OCI-LY1 (cell line): ENCODE results near the gene CDH13.

Source experiments
- H2AFZ ChIP-seq: fragments of 200-600 bp; sonication (generic), shearing (Covaris generic); 2 replicates; pipeline ENCODE4 v1.6.0; 2014; ENCODE audit warnings: antibody characterized with exemption, mild to moderate bottlenecking, low read length
- H3F3A ChIP-seq: fragments of 200-600 bp; sonication (generic), shearing (Covaris generic); 2 replicates; pipeline ENCODE4 v1.6.0; 2014; ENCODE audit warnings: mild to moderate bottlenecking, antibody characterized with exemption, low read length, moderate library complexity; ENCODE audit not compliant: insufficient read depth
- H3K27ac ChIP-seq: fragments of 200-600 bp; sonication (generic); 2 replicates; pipeline ENCODE4 v1.5.1; 2014; ENCODE audit warnings: low read length, mixed run types, mild to moderate bottlenecking, low read depth; ENCODE audit not compliant: poor library complexity, severe bottlenecking
- H3K27me3 ChIP-seq: fragments of 200-600 bp; sonication (generic); 2 replicates; pipeline ENCODE4 v1.6.0; 2014; ENCODE audit warnings: antibody characterized with exemption, mild to moderate bottlenecking, low read length, moderate library complexity; ENCODE audit not compliant: insufficient read depth
- H3K36me3 ChIP-seq: fragments of 200-600 bp; sonication (generic); 2 replicates; pipeline ENCODE4 v1.6.1; 2014; ENCODE audit warnings: mild to moderate bottlenecking, antibody characterized with exemption, low read length, moderate library complexity, mixed read lengths; ENCODE audit not compliant: insufficient read depth
- H3K4me1 ChIP-seq: fragments of 200-600 bp; sonication (generic); 2 replicates; pipeline ENCODE4 v1.5.1; 2014; ENCODE audit warnings: mild to moderate bottlenecking, low read length, moderate library complexity; ENCODE audit not compliant: insufficient read depth, severe bottlenecking
- H3K4me2 ChIP-seq: fragments of 200-600 bp; sonication (generic), shearing (Covaris generic); 2 replicates; pipeline ENCODE4 v1.6.1; 2014; ENCODE audit warnings: low read length
- H3K4me3 ChIP-seq: fragments of 200-600 bp; sonication (generic); 2 replicates; pipeline ENCODE4 v1.5.1; 2014; ENCODE audit warnings: low read length, low read depth, mild to moderate bottlenecking, mixed read lengths; ENCODE audit not compliant: poor library complexity, severe bottlenecking
- H3K79me2 ChIP-seq: fragments of 200-600 bp; shearing (Covaris generic); 2 replicates; pipeline ENCODE4 v1.6.1; 2016; ENCODE audit warnings: mixed run types, low read length, mixed read lengths; ENCODE audit not compliant: insufficient read depth
- H3K9ac ChIP-seq: fragments of 200-600 bp; sonication (generic), shearing (Covaris generic); 2 replicates; pipeline ENCODE4 v1.6.1; 2014; ENCODE audit warnings: mild to moderate bottlenecking, low read length, mixed read lengths
- H3K9me2 ChIP-seq: fragments of 200-600 bp; sonication (generic), shearing (Covaris generic); 2 replicates; pipeline ENCODE4 v1.6.1; 2014; ENCODE audit warnings: low read depth, mild to moderate bottlenecking, low read length, mixed read lengths
- H3K9me3 ChIP-seq: fragments of 200-600 bp; shearing (Covaris generic); 2 replicates; pipeline ENCODE4 v1.6.1; 2014; ENCODE audit warnings: low read length, mixed read lengths
- H4K20me1 ChIP-seq: fragments of 200-600 bp; sonication (generic), shearing (Covaris generic); 2 replicates; pipeline ENCODE4 v1.6.0; 2016; ENCODE audit warnings: mild to moderate bottlenecking, low read length; ENCODE audit not compliant: insufficient read depth
- EZH2 ChIP-seq: fragments of 200-600 bp; sonication (generic), shearing (Covaris generic); IDR thresholded peaks from 2 replicates; pipeline ENCODE4 v1.8.0; 2017; ENCODE audit warnings: borderline replicate concordance, mixed run types, mild to moderate bottlenecking, antibody characterized with exemption, low read length, moderate library complexity, mixed read lengths
- TF ChIP-seq, protein P1 (sequence below): fragments of 200-600 bp; sonication (generic), shearing (Covaris generic); IDR thresholded peaks from 2 replicates; pipeline ENCODE4 v1.5.1; 2017; ENCODE audit warnings: mild to moderate bottlenecking, antibody characterized with exemption, low read length, moderate library complexity, mixed read lengths

The CDH13 gene

DNA sequence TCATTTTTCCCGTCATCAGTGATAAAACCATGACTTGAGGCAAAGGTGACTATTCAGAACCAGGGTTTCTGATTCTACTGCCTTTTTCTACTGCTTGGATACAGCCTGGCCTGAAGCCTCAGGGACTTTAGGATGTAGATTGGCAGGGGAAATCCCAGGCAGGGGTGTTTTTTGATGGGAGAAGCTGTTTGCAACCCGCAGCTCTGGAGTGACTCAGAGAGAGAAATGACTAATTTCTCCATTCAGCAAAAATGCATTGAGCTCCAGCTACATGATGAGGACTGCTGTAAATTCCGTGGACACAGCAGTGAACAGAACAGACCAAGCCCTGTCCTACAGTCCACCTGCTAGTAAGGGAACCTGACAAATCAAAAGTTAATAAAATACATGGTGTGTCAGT is 560.6 kb downstream of the CDH13 start:
- Histone ChIP-seq H3F3A (no peaks in the 10 kb centered on the region), H3K9ac (no peak overlapping the region), H3K36me3 (no peaks in the 10 kb centered on the region), H3K4me2 (no peak overlapping the region), H2AFZ (no peak overlapping the region), H4K20me1 (no peaks in the 10 kb centered on the region), H3K27ac (no peak overlapping the region), H3K27me3 (no peaks in the 10 kb centered on the region), H3K79me2 (no peaks in the 10 kb centered on the region), H3K4me1 (no peaks in the 10 kb centered on the region), H3K9me3 (no peaks in the 10 kb centered on the region), H3K9me2 (no peaks in the 10 kb centered on the region), H3K4me3 (no peak overlapping the region)
- TF ChIP-seq, protein P1, sequence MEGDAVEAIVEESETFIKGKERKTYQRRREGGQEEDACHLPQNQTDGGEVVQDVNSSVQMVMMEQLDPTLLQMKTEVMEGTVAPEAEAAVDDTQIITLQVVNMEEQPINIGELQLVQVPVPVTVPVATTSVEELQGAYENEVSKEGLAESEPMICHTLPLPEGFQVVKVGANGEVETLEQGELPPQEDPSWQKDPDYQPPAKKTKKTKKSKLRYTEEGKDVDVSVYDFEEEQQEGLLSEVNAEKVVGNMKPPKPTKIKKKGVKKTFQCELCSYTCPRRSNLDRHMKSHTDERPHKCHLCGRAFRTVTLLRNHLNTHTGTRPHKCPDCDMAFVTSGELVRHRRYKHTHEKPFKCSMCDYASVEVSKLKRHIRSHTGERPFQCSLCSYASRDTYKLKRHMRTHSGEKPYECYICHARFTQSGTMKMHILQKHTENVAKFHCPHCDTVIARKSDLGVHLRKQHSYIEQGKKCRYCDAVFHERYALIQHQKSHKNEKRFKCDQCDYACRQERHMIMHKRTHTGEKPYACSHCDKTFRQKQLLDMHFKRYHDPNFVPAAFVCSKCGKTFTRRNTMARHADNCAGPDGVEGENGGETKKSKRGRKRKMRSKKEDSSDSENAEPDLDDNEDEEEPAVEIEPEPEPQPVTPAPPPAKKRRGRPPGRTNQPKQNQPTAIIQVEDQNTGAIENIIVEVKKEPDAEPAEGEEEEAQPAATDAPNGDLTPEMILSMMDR: no peak
- no peak for TF ChIP-seq EZH2

DNA sequence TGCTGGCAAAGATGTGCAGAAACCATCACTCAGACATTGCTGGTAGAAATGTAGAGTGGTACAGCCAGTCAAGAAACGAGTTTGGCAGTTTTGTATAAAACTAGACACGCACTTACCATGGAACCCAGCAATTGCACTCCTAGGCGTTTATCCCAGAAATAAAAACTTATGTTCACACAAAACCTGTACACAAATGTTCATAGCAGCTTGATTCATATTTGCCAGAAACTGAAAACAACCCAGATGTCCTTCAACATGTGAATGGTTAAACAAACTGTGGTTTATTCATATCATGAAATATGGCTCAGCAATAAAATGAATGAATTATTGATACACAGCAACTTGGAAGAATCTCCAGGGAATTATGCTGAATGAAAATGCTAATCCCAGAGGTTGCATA is 570.0 kb downstream of the CDH13 start:
- no peaks in the 10 kb centered on the region for H4K20me1 ChIP-seq

DNA sequence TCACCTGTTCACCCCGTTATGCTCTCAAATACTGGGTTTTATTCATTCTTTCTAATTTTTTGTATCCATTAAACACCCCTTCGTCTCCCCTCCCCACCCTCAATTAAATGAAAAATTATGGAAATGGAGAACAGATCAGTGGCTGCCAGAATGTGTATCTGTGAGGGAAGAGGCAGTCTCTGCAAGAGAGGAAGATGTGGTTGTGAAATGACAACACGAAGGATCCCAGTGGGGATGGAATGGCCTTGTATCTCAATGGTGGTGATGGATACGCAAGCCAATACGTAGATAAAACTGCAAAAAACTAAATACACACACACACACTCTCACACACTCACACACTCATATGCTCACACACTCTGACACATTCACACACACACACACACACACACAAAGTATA is 570.7 kb downstream of the CDH13 start:
- Histone ChIP-seq H3K9ac (no peak overlapping the region), H3K36me3 (no peaks in the 10 kb centered on the region), H4K20me1 (no peaks in the 10 kb centered on the region)

More for the DNA sequence above, 570.0 kb downstream of the CDH13 start:
- Histone ChIP-seq H3K27me3 (no peaks in the 10 kb centered on the region), H2AFZ (no peak overlapping the region), H3K9me3 (no peaks in the 10 kb centered on the region), H3K36me3 (no peaks in the 10 kb centered on the region), H3K27ac (no peak overlapping the region), H3K4me3 (no peak overlapping the region), H3K4me1 (no peaks in the 10 kb centered on the region), H3K9me2 (no peaks in the 10 kb centered on the region), H3K9ac (no peak overlapping the region), H3K4me2 (no peak overlapping the region), H3K79me2 (no peaks in the 10 kb centered on the region), H3F3A (no peaks in the 10 kb centered on the region)
- TF ChIP-seq, protein P1: no peak
- no peak for TF ChIP-seq EZH2

More for the DNA sequence above, 570.7 kb downstream of the CDH13 start:
- H3K4me1 ChIP-seq: no peaks in the 10 kb centered on the region
- H3K4me3 ChIP-seq: no peak overlapping the region
- H3K27ac ChIP-seq: no peak overlapping the region
- no peak overlapping the region for H2AFZ ChIP-seq
- no peaks in the 10 kb centered on the region for H3F3A ChIP-seq
- H3K79me2 ChIP-seq: no peaks in the 10 kb centered on the region
- H3K4me2 ChIP-seq: no peak overlapping the region
- TF ChIP-seq EZH2: no peak
- TF ChIP-seq, protein P1: no peak
- no peaks in the 10 kb centered on the region for H3K9me2 ChIP-seq
- H3K9me3 ChIP-seq: no peaks in the 10 kb centered on the region
- peaks cover 3% of the 10 kb centered on the region; the same call in 1 of the 2 replicates for H3K27me3 ChIP-seq
